ENCODE results near the gene TNS1.

The TNS1 gene

GRCh38 chr2:217949447-217949846, 53.3 kb downstream of the TNS1 start:
- H3K9me3 ChIP-seq (ENCODE audit: control insufficient read depth in 5 of 5, low read length in 5 of 5), result no peaks in the 10 kb centered on the region
- H3K4me3 ChIP-seq (ENCODE audit: low read depth in 1 of 5, low read length in 5 of 5), result no peak overlapping the region
- peaks cover 4 to 83% (median 77%) of the 10 kb centered on the region in 5 donors for H3K4me1 ChIP-seq (ENCODE audit: control insufficient read depth in 5 of 5, insufficient read depth in 5 of 5, low read length in 5 of 5)
- peaks cover 0 to 4% (median 0%) of the 10 kb centered on the region in 5 donors for H3K36me3 ChIP-seq (ENCODE audit: control insufficient read depth in 5 of 5, insufficient read depth in 5 of 5, low read length in 5 of 5)
- H3K9ac ChIP-seq (ENCODE audit: low read length in 5 of 5), result no peak overlapping the region
- H3K27ac ChIP-seq (ENCODE audit: low read depth, low read length), result no peak overlapping the region
- no peaks in the 10 kb centered on the region for H3K27me3 ChIP-seq (ENCODE audit: control insufficient read depth in 5 of 5, insufficient read depth in 4 of 5, low read length in 5 of 5)

GRCh38 chr2:217948897-217949296, 53.9 kb downstream of the TNS1 start:
- Histone ChIP-seq H3K9ac (ENCODE audit: low read length in 5 of 5) (no peak overlapping the region), H3K4me1 (ENCODE audit: control insufficient read depth in 5 of 5, insufficient read depth in 5 of 5, low read length in 5 of 5) (peaks cover 4 to 83% (median 77%) of the 10 kb centered on the region in 5 donors), H3K9me3 (ENCODE audit: control insufficient read depth in 5 of 5, low read length in 5 of 5) (no peaks in the 10 kb centered on the region), H3K27ac (ENCODE audit: low read depth, low read length) (no peak overlapping the region), H3K27me3 (ENCODE audit: control insufficient read depth in 5 of 5, insufficient read depth in 4 of 5, low read length in 5 of 5) (no peaks in the 10 kb centered on the region), H3K4me3 (ENCODE audit: low read depth in 1 of 5, low read length in 5 of 5) (no peak overlapping the region), H3K36me3 (ENCODE audit: control insufficient read depth in 5 of 5, insufficient read depth in 5 of 5, low read length in 5 of 5) (peaks cover 0 to 4% (median 0%) of the 10 kb centered on the region in 5 donors)

- Histone ChIP-seq H3K27me3 (ENCODE audit: control insufficient read depth in 5 of 5, insufficient read depth in 4 of 5, low read length in 5 of 5) (no peaks in the 10 kb centered on the region), H3K9ac (ENCODE audit: low read length in 5 of 5) (peak overlapping the region in 1 of 5 donors; percentile 8), H3K27ac (ENCODE audit: low read depth, low read length) (no peak overlapping the region), H3K9me3 (ENCODE audit: control insufficient read depth in 5 of 5, low read length in 5 of 5) (no peaks in the 10 kb centered on the region), H3K4me1 (ENCODE audit: control insufficient read depth in 5 of 5, insufficient read depth in 5 of 5, low read length in 5 of 5) (peaks cover 7 to 83% (median 77%) of the 10 kb centered on the region in 5 donors), H3K4me3 (ENCODE audit: low read depth in 1 of 5, low read length in 5 of 5) (no peak overlapping the region), H3K36me3 (ENCODE audit: control insufficient read depth in 5 of 5, insufficient read depth in 5 of 5, low read length in 5 of 5) (peaks cover 0 to 4% (median 0%) of the 10 kb centered on the region in 5 donors)
Observed at GRCh38 chr2:217948351-217948791, 54.4 kb downstream of the TNS1 start.

DNA sequence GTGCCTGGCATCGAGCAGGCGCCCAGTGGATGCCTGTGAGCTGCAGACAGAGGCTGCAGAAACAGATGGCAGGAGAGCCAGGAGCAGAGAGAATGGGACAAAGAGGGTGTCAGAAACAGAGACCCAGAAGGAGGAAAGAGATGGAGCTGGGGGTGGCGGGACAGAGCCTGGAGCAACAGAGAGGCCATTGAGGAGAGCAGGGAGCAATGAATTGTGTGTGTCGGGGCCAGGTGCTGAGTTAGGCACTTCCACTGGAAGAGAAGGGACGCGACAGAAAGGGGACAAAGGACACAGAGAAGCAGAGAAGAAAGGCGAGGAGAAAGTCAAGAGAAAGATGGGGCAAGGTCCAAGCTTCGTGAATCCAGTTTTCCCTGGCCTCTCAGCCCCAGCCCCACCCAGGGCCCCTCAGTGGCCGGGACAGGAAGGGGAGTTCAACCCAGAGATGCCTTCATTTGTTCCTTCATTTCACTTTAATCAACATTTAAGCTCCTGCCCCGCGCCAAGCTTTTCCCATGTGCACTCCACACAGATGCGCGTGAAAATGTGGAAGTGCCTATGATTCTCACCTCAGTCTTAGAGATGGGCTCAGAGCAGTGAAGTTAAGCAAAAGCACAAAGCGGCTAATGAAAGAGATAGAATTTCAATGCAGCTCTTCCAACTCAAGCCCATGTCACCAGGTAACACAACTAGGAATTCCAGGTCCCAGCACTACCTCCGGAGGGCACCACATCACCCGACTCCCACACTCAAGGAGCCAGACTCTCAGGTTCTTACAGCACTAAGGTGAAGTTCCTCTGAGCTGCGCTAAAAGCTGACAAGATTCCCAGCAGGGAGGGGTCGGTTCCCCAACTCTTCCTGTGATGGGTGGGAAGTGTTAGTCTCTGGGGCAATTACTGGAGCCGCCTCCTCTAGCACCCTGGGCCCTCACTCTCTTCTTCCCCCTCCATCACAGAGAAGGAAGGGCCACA, 55.1 kb downstream of the TNS1 start:
- no peak overlapping the region for H3K27ac ChIP-seq (ENCODE audit: low read depth, low read length)
- peaks cover 8 to 83% (median 77%) of the 10 kb centered on the region in 5 donors for H3K4me1 ChIP-seq (ENCODE audit: control insufficient read depth in 5 of 5, insufficient read depth in 5 of 5, low read length in 5 of 5)
- peaks cover 0 to 3% (median 0%) of the 10 kb centered on the region in 5 donors for H3K36me3 ChIP-seq (ENCODE audit: control insufficient read depth in 5 of 5, insufficient read depth in 5 of 5, low read length in 5 of 5)
- H3K4me3 ChIP-seq (ENCODE audit: low read depth in 1 of 5, low read length in 5 of 5), result no peak overlapping the region
- peak overlapping the region in 1 of 5 donors; percentile 8 for H3K9ac ChIP-seq (ENCODE audit: low read length in 5 of 5)
- no peaks in the 10 kb centered on the region for H3K27me3 ChIP-seq (ENCODE audit: control insufficient read depth in 5 of 5, insufficient read depth in 4 of 5, low read length in 5 of 5)
- H3K9me3 ChIP-seq (ENCODE audit: control insufficient read depth in 5 of 5, low read length in 5 of 5), result no peaks in the 10 kb centered on the region

- H3K4me1 ChIP-seq (ENCODE audit: control insufficient read depth in 5 of 5, insufficient read depth in 5 of 5, low read length in 5 of 5), result peaks cover 8 to 88% (median 81%) of the 10 kb centered on the region in 5 donors
- no peak overlapping the region for H3K27ac ChIP-seq (ENCODE audit: low read depth, low read length)
Observed at GRCh38 chr2:217946051-217946450, 56.7 kb downstream of the TNS1 start.

DNA sequence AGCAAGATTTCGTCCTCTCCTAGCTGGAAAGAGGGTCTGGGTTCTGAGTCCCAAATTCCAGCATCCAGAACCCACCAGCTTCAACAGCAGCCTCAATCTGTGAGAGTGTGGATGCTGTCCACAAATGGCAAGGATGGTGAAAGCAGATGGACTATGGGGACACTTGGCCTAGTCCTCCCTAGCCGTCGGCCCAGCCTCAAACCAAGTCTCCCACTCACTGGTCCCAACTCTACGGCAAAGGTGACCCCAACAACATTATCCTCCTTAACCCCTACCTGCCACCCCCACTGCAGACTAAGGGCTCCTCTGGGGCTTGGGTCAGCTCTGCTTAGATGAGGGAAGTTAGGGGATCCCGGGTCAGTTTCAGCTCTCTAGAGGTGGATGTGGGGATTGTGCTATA, 57.3 kb downstream of the TNS1 start:
- no peaks in the 10 kb centered on the region for H3K9me3 ChIP-seq (ENCODE audit: control insufficient read depth in 5 of 5, low read length in 5 of 5)
- H3K27me3 ChIP-seq (ENCODE audit: control insufficient read depth in 5 of 5, insufficient read depth in 4 of 5, low read length in 5 of 5), result no peaks in the 10 kb centered on the region
- H3K4me1 ChIP-seq (ENCODE audit: control insufficient read depth in 5 of 5, insufficient read depth in 5 of 5, low read length in 5 of 5), result peaks cover 11 to 88% (median 81%) of the 10 kb centered on the region in 5 donors
- peak overlapping the region in 1 of 5 donors; percentile 36 for H3K9ac ChIP-seq (ENCODE audit: low read length in 5 of 5)
- H3K4me3 ChIP-seq (ENCODE audit: low read depth in 1 of 5, low read length in 5 of 5), result no peak overlapping the region
- H3K27ac ChIP-seq (ENCODE audit: low read depth, low read length), result peak overlapping the region; percentile 99
- H3K36me3 ChIP-seq (ENCODE audit: control insufficient read depth in 5 of 5, insufficient read depth in 5 of 5, low read length in 5 of 5), result peaks cover 0 to 7% (median 0%) of the 10 kb centered on the region in 5 donors

More at GRCh38 chr2:217946051-217946450, 56.7 kb downstream of the TNS1 start:
- Histone ChIP-seq H3K36me3 (ENCODE audit: control insufficient read depth in 5 of 5, insufficient read depth in 5 of 5, low read length in 5 of 5) (peaks cover 0 to 3% (median 0%) of the 10 kb centered on the region in 5 donors), H3K27me3 (ENCODE audit: control insufficient read depth in 5 of 5, insufficient read depth in 4 of 5, low read length in 5 of 5) (no peaks in the 10 kb centered on the region), H3K4me3 (ENCODE audit: low read depth in 1 of 5, low read length in 5 of 5) (no peak overlapping the region), H3K9me3 (ENCODE audit: control insufficient read depth in 5 of 5, low read length in 5 of 5) (no peaks in the 10 kb centered on the region), H3K9ac (ENCODE audit: low read length in 5 of 5) (no peak overlapping the region)

GRCh38 chr2:217944923-217945322, 57.9 kb downstream of the TNS1 start:
- no peaks in the 10 kb centered on the region for H3K9me3 ChIP-seq (ENCODE audit: control insufficient read depth in 5 of 5, low read length in 5 of 5)
- peaks cover 0 to 7% (median 0%) of the 10 kb centered on the region in 5 donors for H3K36me3 ChIP-seq (ENCODE audit: control insufficient read depth in 5 of 5, insufficient read depth in 5 of 5, low read length in 5 of 5)
- peak overlapping the region in 1 of 5 donors; percentile 36 for H3K9ac ChIP-seq (ENCODE audit: low read length in 5 of 5)
- no peak overlapping the region for H3K4me3 ChIP-seq (ENCODE audit: low read depth in 1 of 5, low read length in 5 of 5)
- H3K27ac ChIP-seq (ENCODE audit: low read depth, low read length), result peak overlapping the region; percentile 99
- peaks cover 8 to 88% (median 81%) of the 10 kb centered on the region in 5 donors for H3K4me1 ChIP-seq (ENCODE audit: control insufficient read depth in 5 of 5, insufficient read depth in 5 of 5, low read length in 5 of 5)
- no peaks in the 10 kb centered on the region for H3K27me3 ChIP-seq (ENCODE audit: control insufficient read depth in 5 of 5, insufficient read depth in 4 of 5, low read length in 5 of 5)

DNA sequence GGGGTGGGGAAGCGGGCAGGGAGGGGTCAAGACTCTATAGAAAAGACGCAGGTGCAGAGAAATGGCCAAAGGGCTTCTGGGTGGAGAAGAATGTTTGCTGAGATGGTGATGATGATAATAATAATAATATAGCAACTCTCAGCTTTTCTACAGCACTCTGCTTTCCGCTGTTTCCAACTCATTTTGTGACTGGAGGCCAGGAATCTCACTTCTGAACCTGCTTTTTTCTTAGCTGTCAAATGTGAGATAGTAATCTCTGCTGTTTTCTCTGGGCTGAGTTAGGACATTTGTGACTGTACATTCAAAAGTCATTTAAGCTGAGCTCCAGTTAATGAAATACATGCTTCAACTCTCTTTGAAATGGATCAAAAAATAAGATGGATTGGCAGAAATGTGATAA, 58.4 kb downstream of the TNS1 start:
- H3K4me1 ChIP-seq (ENCODE audit: control insufficient read depth in 5 of 5, insufficient read depth in 5 of 5, low read length in 5 of 5), result peaks cover 8 to 89% (median 81%) of the 10 kb centered on the region in 5 donors
- no peaks in the 10 kb centered on the region for H3K9me3 ChIP-seq (ENCODE audit: control insufficient read depth in 5 of 5, low read length in 5 of 5)
- peaks cover 0 to 7% (median 0%) of the 10 kb centered on the region in 5 donors for H3K36me3 ChIP-seq (ENCODE audit: control insufficient read depth in 5 of 5, insufficient read depth in 5 of 5, low read length in 5 of 5)
- H3K27ac ChIP-seq (ENCODE audit: low read depth, low read length), result peak overlapping the region; percentile 99
- peak overlapping the region; percentile 9 to 99 (median 93) for H3K4me3 ChIP-seq (ENCODE audit: low read depth in 1 of 5, low read length in 5 of 5)
- H3K9ac ChIP-seq (ENCODE audit: low read length in 5 of 5), result peak overlapping the region in 4 of 5 donors; percentile 16 to 83 (median 77)
- H3K27me3 ChIP-seq (ENCODE audit: control insufficient read depth in 5 of 5, insufficient read depth in 4 of 5, low read length in 5 of 5), result no peaks in the 10 kb centered on the region

GRCh38 chr2:217943446-217944321, 59.1 kb downstream of the TNS1 start:
- H3K27me3 ChIP-seq (ENCODE audit: control insufficient read depth in 5 of 5, insufficient read depth in 4 of 5, low read length in 5 of 5), result no peaks in the 10 kb centered on the region
- H3K9me3 ChIP-seq (ENCODE audit: control insufficient read depth in 5 of 5, low read length in 5 of 5), result no peaks in the 10 kb centered on the region
- peaks cover 12 to 89% (median 81%) of the 10 kb centered on the region in 5 donors for H3K4me1 ChIP-seq (ENCODE audit: control insufficient read depth in 5 of 5, insufficient read depth in 5 of 5, low read length in 5 of 5)
- H3K36me3 ChIP-seq (ENCODE audit: control insufficient read depth in 5 of 5, insufficient read depth in 5 of 5, low read length in 5 of 5), result peaks cover 0 to 13% (median 0%) of the 10 kb centered on the region in 5 donors
- peak overlapping the region; percentile 99 for H3K27ac ChIP-seq (ENCODE audit: low read depth, low read length)
- peak overlapping the region; percentile 75 to 99 (median 83) for H3K9ac ChIP-seq (ENCODE audit: low read length in 5 of 5)
- peak overlapping the region; percentile 90 to 99 (median 99) for H3K4me3 ChIP-seq (ENCODE audit: low read depth in 1 of 5, low read length in 5 of 5)

Measured in subcutaneous abdominal adipose tissue (tissue), 5 donors.